GM21526 (cell line): ENCODE data around the gene ERVV-1.
"Not testable (repeated sequence)": the region's sequence is repeated elsewhere in the genome, so short reads cannot be mapped to it uniquely, and the experiment has no call there.

Experiments
- ATAC-seq: cut with Tn5 transposase; IDR thresholded peaks from one replicate; pipeline ENCODE4 v1.9.1; 2021; ENCODE audit warnings: moderate library complexity; ENCODE audit not compliant: unreplicated experiment, low FRiP score

The ERVV-1 gene

DNA sequence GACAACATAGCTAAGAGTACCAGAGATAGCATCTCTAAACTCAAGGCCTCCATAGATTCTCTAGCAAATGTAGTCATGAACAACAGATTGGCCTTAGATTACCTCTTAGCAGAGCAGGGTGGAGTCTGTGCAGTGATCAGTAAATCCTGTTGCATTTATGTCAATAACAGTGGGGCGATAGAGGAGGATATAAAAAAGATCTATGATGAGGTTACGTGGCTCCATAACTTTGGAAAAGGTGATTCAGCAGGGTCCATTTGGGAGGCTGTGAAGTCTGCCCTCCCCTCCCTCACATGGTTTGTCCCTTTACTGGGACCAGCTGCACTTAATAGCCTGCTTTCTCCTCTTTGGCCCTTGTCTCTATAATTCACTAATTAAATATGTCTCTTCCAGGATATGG lies 1.4 kb downstream of the ERVV-1 start:
- ATAC-seq: no peak

DNA sequence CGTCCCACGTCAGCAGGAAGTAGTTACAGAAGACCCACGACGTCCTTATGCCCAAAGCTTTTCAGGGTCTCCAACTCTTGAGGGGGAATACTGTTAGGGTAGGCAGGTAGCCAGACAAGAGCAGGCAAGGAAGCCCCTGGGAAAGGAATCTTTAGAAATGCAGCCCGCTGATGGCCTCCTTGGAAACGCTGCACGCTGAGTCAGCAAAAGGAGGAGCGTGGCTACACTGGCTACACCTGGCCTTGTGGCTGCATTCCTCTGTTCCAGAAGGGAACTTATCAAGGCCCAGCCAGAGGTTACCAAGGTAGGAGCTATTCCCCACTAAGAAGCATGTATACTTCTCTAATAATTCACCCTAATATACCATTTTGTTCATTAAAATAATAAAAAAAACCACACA lies 2.0 kb downstream of the ERVV-1 start:
- no peak for ATAC-seq

DNA sequence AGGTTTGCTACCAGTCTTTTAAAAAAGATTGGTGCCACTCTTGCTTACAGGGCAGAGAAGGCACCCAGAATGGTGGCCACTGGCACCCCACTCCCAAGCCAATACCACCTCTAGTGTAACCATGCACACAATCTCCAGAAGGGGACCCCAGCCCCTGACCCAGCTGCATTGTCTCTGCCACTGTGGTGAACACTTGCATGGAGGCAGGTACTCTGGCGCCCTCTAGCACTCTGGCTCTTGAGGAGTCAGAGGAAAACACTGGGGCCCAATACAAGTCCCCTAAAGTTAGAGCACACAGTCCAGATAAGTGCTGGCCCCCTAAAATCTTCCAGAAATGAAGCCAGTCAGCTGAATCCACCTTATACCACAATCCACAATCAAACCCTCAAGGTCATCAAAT lies 6.0 kb downstream of the ERVV-1 start:
- ATAC-seq: no peak

DNA sequence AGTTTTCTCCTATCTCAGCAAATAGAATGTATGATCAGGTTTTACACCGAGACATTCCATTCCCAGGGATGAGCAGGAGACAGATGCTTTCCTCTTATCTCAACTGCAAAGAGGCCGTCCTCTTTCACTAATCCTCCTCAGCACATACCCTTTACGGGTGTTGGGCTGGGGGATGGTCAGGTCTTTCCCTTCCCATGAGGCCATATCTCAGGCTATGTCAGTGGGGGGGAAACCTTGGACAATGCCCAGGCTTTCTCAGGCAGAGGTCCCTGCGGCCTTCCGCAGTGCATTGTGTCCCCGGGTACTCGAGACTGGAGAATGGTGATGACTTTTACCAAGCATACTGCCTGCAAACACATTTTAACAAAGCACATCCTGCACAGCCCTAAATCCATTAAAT lies 14.6 kb downstream of the ERVV-1 start:
- ATAC-seq: not testable (repeated sequence)

DNA sequence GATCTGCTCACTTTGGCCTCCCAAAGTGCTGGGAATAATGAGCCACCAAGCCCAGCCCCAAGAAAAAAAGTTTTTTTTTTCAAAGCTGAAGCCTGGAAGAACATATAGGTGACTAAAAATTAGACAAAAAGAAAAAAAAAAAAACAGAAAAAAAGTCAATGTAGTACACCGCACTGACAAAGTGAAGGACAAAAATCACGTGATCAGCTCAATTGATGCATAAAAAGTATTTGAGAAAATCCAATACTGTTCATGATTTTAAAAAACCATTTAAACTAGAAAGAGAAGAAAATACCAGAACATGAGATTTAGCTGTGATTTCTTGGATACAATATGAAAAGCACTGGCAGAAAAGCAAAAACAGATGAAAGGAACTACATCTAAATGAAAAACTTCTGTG lies 20.3 kb downstream of the ERVV-1 start:
- no peak for ATAC-seq

DNA sequence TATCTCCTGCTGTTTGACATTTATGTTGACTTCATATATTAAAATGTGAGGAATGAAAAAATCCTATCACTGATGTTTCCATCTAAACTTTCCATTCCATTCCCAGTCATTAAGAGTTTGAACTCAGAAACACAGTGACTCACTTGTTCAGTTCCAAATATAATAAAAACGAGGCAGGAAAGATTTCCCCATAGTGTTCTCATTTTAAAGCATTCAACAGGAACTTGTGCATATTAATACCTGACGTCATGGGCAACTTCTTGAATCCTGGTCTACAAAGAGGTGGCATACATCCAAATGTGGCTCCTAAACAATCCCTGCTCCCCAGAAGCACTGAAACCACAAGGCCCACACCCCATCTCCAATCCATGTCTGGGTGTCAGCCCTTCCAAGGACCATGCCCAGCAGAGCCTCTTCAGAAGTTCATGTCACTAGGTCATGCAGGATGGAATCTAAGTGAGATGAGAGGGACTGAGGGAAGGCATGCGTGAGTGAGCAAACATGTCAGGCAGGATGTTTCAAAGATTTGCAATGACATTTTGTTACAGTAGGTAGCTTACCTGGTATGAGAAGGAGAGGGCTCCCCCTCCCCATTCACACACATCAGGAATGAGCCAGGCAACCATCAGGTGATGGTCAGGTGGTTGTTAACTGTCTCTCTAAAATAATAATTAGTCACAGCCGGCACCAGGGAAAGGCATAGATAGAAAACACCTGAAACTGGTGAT lies 21.4 kb downstream of the ERVV-1 start:
- no peak for ATAC-seq

DNA sequence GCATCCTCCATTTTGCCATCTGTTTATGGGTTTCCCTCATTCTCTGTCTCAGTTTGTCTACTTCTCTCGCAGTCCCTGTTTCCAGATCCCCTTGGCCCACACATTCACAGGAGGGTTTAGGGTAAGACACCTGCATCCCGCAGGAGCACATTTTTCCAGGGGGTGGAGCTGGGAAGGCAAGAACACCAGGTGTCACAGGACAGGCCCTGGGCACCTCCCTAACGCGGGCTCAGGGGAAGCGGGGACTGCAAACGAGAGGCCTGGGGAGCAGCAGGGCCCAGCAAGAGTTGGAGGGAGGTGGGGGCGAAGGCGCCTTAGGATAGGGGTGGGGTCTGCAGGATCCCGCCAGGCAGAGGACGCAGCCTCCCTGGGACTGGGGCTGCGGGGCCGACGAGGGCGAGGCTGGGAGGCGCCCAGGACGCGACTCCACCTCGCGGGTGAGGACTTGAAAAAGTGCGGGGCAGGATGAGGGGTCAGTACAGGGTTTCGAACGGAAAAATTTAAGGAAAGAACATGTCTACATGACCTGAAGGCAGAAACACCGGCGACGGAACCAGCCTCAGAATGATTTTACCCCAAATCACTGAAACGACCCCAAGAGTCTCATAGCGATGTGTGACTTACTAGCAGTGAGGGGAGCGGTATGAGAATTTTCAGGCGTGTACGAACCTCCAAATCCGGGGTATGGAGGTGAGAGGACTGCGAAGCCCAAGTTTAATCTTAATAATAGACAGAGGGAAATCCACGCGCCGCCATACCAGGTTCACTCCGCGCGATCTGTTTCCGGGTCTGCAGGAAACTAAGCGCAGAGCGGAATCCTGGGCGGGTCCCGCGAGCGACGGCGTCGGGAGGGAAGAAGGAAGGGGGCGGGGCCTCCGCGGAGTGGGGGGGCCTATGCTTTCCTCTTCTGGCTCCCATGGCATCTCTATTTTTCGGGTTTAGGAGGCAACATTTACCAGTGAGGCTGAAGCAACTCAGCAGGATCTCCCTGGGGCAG lies 23.7 kb downstream of the ERVV-1 start:
- ATAC-seq: no peak

DNA sequence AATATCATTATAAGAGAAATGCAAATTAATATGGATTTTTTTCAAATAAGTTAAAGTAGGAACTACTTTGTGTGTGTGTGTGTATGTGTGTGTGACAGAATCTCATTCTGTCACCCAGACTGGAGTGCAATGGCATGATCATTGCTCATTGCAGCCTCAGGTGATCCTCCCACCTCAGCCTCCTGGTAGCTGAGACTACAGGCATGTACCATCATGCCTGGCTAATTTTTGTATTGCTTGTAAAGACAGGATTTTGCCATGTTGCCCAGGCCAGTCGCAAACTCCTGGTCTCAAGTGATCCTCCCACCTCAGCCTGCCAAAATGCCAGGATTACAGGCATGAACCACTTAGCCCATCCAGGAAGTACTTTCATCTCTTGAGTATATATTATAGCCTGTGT lies 27.6 kb downstream of the ERVV-1 start:
- no peak for ATAC-seq

DNA sequence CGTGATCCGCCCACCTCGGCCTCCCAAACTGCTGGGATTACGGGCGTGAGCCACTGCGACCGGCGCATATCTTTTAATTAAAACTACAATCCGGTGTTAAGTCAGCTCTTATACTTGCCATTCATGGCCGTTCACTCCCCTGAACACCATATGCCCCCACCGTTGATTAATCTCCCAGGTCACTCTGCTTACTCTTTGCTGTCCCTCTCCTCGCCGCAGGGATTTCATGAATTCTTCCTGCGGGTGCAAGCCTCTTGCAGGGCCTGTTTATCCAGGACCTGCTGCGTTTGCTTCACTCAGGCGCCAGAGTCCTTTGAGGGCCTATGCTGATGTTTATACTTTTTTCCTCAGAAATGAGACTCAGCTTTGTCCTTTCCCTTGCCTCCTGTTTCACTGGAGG lies 31.8 kb downstream of the ERVV-1 start:
- ATAC-seq: no peak

DNA sequence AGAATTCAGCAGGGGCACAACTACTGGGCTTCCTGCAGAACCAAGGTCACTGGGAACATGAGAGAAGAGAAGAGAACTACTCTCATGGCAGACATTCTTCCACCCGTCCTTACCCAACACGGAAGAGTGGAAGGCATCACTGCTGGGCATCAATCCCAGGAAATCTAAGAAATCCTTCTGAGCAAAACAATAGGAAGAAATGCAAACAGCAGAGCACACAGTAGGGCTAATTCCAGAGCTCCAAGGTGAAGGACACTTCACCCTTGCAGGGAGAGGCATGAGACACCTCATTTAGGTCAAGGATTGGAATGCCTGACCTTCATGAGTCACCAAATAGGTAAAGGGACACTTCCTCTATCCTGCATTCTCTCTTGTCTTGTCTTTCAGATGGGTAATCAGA lies 33.7 kb downstream of the ERVV-1 start:
- no peak for ATAC-seq

DNA sequence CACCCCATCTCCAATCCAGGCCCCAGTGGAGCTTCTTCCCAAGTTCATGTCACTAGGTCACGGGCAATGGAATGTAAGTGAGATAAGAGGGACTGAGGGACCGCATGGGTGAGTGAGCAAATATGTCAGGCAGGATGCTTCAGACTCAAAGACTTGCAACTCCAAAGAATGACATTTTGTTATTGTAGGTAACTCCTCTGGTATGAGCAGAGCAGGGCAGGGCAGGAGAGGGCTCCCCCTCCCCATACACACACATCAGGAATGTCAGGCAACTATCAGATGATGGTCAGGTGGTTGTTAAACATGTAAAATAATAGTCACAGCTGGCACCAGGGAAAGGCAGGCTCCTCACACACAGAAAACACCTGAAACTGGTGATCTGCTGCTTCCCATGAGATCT lies 41.4 kb downstream of the ERVV-1 start:
- no peak for ATAC-seq

DNA sequence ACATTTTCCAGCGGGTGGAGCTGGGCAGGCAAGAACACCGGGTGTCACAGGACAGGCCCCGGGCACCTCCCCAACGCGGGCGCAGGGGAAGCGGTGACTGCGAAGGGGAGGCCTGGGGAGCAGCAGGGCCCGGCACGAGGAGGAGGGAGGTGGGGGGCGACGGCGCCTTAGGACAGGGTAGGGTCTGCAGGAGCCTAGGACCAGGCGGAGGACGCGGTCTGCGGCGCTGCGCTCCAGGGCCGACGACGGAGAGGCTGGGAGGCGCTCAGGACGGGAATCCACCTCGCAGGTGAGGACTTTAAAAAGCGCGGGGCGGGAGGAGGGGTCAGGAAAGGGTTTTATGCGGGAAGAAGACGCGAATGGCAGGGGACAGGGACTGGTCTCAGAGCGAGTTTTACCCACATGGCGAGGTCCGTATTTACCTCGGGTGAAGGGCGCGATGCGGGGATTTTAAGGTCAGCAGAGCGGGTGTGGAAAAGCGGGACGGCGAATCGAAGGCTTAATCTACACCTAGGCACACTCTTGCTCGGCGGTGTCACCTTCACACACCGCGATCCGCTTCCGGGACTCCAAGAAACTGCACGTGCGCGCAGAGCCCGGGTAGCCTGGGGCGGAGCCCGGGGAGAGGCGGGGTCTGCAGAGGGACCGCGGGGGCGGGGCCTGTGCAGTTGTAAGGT lies 44.3 kb downstream of the ERVV-1 start:
- ATAC-seq: no peak
